GM21360 (cell line): ENCODE measurements around the gene EIF2D.
A peak's percentile ranks its signal among the peaks of the same experiment; 100 is the strongest.

Experiments used
- ATAC-seq: cut with Tn5 transposase; IDR thresholded peaks from one replicate; pipeline ENCODE4 v1.9.1; 2021; ENCODE audit warnings: mild to moderate bottlenecking, moderate library complexity; ENCODE audit not compliant: unreplicated experiment

Gene EIF2D

GRCh38 chr1:206573762-206574161, 38.5 kb downstream of the EIF2D start:
- ATAC-seq, result no peak

DNA sequence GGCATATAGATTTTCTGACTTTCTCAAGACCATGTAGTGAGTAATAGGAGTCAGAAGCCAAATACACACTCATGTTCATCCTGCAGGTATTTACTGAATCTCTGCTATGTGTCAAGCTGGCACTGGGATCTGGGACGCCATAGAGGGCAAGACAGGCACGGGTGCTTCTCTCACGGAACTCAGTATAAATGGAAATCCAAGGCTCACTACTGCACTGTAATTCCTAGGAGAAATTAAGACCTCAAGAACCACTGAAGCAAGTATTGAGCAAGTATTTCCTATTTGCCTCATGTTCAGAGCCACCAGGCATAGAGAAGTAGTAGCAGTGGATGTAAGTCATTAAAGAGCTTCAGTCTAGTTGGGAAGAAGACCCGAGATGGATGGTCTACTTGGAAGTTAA, 38.9 kb downstream of the EIF2D start:
- ATAC-seq, result no peak

DNA sequence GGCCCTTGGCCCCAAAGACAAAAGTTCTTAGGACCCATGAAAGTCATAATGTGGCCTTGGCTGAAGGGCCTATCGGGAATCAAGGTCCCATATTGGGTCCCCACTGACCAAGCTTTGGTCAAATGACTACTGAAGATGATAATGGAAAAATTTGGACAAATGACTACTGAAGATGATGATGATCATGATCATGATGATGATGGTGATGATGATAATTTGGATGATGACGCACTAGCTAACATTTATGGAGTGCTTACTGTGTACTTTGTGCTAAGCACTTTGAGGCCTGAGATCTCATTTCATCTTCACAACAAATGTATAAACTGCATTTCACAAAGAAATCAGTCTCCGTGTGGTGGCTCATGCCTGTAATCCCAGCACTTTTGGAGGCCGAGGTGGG, 39.4 kb downstream of the EIF2D start:
- no peak for ATAC-seq

DNA sequence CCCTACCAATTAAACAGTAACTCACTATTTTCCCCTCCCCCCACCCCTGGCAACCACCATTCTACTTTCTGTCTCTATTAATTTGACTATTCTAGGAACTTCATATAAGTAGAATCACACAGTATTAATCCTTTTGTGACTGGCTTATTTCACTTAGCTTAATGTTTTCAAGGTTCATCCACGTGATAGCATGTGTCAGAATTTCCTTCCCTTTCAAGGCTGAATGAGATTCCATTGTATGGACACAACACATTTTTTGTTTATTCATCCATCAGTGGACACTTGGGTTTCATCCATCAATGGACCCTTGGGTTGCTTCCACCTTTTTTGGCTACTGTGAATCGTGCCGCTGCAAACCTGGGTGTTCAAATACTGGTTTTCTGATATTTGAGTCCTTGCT, 41.7 kb downstream of the EIF2D start:
- ATAC-seq, result no peak

DNA sequence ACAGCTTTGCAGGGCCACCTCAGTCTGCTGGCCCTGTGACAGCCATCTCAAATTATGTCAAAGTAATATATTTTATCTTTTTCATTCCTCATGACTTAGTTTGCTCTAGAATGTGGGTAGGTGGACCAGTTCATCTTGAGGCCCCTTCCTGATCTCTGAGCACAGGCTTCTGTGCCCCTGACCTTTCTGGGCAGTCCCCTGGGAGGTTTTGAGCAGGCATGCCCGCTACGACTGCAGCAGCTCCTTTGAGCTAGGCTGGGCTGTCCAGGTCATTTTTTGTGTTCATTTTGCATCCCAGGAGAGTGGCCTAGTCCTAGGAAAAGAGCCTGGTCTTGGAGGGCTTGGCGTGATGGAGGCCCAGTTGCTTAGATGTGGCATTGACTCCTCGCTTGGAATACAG, 42.7 kb downstream of the EIF2D start:
- ATAC-seq, result no peak

GRCh38 chr1:206568779-206569352, 43.4 kb downstream of the EIF2D start:
- no peak for ATAC-seq

GRCh38 chr1:206568256-206568655, 44.0 kb downstream of the EIF2D start:
- no peak for ATAC-seq

GRCh38 chr1:206566999-206567398, 45.3 kb downstream of the EIF2D start:
- no peak for ATAC-seq

DNA sequence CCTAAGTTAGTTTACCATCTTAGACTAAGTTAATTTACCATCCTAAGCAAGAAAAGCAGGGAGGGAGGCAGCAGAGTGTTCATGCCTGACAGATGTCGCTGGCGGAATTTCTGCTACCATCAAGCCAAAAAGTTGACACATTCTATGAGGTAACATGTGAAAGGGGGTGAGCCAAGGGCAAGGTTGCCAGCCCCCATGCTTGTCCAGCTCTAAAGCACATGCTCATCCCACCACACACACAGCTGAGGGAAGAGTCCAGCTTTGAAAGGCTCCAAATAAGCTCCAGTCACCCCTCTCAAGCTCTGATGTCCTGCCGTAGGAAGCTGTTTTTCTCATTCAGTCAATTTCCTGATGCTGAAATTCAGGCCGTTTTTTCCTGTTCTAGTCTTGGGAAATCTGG, 46.3 kb downstream of the EIF2D start:
- ATAC-seq, result no peak

DNA sequence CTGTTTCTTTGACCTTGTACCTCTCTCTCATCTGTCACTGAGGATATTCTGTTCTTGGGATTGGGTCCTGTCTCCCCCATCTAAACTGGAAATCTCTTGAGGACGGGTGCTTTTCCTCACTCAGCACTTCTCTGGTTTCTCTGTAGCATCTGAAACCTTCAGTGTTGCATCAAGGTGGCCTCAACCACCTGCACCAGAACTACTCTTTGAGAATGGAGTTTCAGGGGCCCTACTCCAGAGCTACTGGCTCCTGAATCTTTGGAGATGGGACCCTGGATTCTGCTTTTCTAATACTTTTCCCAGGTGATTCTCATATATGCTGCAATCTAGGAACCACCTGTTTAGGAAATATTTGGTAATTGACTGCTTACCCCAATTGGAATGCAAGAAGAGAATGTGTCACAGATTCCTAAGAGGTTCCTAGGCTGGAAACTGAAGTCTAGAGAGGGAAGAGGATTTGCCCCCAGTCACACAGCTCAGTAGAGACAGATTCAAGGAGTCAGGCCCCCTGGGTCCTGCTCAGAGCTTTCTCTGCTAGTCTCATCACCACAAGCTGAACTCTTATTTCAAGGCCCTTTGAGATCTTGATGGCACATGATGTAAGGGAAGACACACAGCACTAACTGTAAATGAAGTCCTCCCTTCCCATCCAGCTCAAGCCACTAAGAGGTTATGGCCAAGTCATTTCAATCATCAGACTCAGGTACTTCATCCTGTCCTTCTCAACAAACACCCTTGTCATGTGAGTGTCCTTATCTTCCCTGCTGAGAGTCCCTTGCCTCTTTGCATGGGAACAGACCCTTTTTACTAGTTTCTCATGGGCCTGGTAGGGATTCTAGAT, 48.7 kb downstream of the EIF2D start:
- ATAC-seq, result peak; percentile 22

GRCh38 chr1:206560007-206560716, 52.1 kb downstream of the EIF2D start:
- no peak for ATAC-seq

- no peak for ATAC-seq
Measured at GRCh38 chr1:206559672-206559995, 52.6 kb downstream of the EIF2D start.

DNA sequence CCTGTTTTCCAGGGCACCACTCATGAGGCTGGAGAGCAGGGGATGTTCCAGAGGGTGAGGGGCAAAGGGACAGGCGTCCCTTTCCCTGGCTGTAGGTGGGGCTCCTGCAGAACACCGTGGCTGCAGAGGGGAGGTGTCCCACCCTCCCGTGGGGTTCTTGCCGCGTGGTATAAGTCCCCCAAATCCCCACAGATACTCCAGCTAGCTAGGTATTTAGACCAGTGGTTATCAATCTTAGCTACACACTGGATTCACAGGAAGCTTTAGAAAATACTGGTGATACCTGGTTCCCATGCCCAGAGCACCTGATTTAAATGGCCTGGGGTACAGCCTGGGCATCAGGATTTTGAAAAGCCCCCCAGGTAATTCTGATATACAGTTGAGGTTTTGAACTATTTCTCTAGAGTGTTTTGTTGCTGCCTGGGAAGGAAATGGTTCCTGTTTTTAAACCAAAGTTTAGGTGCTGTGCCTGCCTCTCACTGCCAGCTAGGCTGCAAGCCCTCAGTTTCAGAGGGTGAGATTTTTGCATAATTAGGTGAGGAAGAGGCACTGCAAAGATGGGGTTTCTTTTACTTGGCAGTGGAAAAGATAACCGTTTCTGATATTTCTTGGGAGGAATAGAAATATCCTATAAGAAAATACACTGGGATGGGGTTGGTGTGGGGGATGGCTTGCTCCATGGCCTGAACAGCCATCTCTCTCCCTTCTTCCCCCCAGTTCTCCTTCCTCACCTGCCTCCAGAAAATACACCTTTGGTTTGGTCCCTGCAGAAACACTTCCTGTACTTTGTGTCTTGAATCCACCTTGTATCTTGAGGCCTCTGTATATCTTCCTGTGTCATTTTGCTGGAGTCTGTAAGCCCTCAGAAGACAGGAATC, 53.2 kb downstream of the EIF2D start:
- no peak for ATAC-seq

DNA sequence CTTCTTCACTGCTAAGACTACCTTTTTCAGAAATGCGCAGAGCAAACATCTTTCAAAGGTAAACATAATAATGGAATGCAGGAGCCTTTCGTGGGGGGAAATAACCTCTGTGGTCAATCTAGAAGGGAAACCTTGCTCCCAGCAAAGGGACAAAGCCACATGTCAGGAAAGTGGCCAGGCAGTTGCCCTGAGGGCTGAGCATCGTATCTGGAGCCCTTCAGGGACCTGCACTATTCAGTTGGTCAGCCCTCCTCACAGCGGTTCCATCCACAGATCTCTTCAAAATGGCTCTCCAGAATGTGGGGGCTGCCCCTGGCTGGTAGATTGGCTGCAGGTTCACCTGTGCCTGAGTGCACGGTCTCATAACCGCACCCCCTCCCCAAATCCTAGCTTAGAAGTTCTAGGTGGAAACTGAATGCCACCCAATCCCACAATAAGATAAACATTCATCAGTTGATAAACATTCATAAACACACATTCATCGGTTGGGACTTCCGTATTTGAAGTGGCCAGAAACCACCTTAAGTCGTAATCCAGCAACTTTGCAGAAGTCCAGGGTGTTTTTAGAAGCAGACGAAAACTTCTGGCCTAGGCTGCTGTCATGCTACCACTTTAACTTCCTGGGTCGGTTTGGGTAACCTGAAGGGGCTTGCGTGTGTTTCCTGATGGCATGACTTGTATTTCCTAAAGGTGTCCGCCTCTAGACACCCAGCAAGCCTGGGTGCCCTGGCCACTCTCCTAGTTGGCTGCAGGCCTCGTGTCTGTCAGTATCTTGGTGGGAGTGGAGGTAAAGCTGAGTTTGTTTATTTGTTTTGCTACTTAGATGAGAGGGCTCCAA, 54.4 kb downstream of the EIF2D start:
- no peak for ATAC-seq

DNA sequence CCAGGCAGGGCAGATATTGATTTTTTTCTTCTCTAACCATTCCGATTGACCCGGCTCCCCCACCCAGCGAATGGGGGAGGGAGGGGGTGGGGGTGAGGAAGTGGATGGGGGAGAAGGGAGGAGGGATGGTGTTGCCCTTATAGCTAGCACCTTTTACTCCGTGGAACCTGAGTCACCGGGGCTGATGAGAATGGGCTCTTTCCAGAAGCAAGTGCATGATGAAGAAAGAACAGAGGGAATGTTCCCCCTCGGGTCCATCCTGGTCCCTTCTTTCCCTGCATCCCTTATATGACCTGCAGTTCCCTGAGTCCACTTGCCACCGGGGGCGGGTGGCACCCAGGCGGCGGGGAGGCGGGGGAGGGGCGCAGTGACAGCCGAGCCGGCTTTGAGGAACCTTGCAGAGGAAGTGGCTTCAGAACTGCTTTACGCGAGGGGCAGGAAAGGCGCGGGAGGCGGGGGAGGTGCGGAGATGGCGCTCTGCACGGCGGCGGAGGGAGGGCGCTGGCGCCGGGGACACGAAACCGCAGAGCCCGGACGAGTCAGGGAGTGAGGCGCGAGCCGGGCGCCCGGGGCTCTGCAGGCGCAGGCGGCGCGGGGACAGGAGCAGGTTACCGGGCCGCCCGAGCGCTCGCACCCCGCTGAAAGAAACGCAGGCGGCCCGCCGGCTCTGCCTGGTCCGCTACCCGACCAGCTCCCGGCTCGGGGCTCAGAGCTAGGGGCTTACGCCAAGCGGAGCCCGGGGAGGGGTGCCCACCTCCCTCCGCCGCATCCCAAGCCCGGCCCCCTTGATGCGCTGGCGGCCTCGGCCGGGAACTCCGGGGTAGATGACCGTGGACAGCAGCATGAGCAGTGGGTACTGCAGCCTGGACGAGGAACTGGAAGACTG, 55.3 kb downstream of the EIF2D start:
- ATAC-seq, result peak; percentile 38

DNA sequence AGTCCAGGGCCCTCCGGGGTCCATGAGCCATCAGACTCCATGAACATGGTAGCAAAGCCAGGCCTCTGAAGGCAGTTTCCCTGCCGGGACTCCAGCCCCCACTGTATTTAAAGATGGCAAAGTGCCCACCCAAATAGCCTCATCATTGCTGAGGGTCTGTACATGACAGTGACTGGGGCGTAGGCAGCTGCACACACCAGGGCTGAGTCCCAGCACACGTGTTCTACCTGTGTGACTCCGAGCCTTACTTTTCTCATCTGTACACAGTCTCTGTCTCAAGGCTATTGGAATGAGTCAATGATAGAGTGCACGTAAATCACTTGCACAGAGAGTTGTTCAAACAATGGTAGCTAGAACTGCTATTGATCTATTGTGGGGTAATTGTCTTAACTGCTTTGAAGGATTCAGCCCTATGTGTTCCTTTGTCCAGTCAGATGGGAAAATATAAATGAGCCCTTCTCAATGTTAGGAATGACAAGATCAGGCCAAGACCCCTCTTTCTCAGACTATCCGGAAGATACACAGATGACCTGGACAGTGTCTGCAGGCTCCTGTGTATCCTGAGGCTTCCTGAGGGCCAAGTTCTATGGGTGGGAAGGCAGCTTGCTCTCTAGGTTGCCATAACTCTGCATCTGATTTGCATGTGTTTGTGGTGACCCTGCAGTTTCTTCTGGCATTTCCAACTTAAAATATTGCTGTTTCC, 56.1 kb downstream of the EIF2D start:
- no peak for ATAC-seq

DNA sequence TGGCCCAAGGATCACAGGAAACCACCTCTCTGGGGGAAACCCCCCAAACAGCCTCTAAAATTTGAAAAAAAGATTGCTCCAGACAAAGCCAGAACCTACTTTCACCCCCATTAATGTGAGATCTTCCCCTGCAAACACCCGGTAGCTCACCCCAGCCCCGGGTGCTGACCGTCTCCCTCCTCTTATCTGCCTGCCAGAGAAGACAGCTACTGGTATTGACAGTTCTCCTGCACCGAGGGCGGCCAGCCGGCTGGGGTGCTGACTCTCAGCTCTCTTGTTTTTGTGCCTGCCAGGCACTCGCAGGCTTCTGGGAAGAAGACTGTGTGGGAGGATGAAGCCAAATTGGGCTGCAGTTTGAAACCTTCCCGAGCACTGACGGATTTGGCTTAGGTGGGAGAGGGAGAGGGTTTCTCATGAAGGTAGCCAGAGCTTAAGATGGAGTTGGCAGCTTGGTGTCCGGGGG, 56.8 kb downstream of the EIF2D start:
- no peak for ATAC-seq

DNA sequence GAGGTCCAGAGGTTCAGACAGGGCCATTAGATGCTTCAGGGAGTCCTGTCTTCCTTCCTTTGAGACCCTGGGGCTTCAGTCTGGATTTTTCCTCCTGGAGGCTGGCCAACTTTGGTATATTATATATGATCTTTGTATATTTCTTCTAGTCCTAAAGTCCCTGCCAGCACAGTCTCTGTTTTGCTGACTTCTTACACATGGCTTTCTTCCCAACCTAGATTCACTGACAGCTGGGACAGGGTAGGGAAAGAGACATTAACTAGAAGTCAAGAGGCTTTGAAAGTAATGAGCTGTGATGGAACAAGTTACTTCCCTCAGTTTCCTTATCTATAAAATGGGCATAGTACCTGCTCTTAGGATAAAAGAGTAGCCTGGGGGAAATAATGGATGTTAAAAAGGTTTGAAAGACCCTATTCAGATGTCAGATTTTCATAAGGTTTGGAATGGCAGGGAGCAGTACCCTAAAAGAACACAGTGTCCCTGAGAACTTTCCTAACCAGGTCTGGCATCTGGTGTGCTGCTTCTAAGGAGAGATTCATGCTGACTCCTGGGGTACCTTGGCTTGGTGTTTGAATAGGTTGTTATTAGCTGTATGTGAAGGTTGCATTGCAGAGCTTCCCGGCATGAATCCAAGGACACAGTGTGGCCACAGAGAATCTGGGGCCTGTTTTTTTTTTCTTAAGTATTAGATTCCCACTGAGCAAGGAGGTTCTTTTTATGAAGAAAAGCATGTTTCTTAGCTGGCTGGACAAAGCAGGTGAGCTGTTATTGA, 57.4 kb downstream of the EIF2D start:
- ATAC-seq, result no peak
